GM21447 (cell line): ENCODE measurements around the gene ZNF804B.

Source experiments
- ATAC-seq: cut with Tn5 transposase; IDR thresholded peaks from one replicate; pipeline ENCODE4 v1.9.1; 2021; ENCODE audit not compliant: unreplicated experiment

Gene ZNF804B

GRCh38 chr7:88835147-88835728 is 75.7 kb downstream of the ZNF804B start:
- no peak for ATAC-seq

GRCh38 chr7:88842201-88842600 is 82.7 kb downstream of the ZNF804B start:
- no peak for ATAC-seq

GRCh38 chr7:88845091-88845490 is 85.6 kb downstream of the ZNF804B start:
- no peak for ATAC-seq

- ATAC-seq, result no peak
These were observed 91.7 kb downstream of the ZNF804B start for GRCh38 chr7:88851220-88851619.

GRCh38 chr7:88859288-88859687 is 99.8 kb downstream of the ZNF804B start:
- ATAC-seq, result no peak

- no peak for ATAC-seq
These were observed 106.9 kb downstream of the ZNF804B start for GRCh38 chr7:88866265-88866863.

- no peak for ATAC-seq
These were observed 107.7 kb downstream of the ZNF804B start for GRCh38 chr7:88867158-88867557.

- ATAC-seq, result no peak
These were observed 109.0 kb downstream of the ZNF804B start for GRCh38 chr7:88868456-88868855.

- ATAC-seq, result no peak
These were observed 121.6 kb downstream of the ZNF804B start for GRCh38 chr7:88881136-88881535.

- ATAC-seq, result no peak
These were observed 125.6 kb downstream of the ZNF804B start for GRCh38 chr7:88885131-88885530.

- ATAC-seq, result no peak
These were observed 129.2 kb downstream of the ZNF804B start for GRCh38 chr7:88888684-88889083.

- ATAC-seq, result no peak
These were observed 151.0 kb downstream of the ZNF804B start for GRCh38 chr7:88910516-88910915.

GRCh38 chr7:88912852-88913251 is 153.4 kb downstream of the ZNF804B start:
- ATAC-seq, result no peak

- ATAC-seq, result no peak
These were observed 156.1 kb downstream of the ZNF804B start for GRCh38 chr7:88915615-88916014.

- ATAC-seq, result no peak
These were observed 160.1 kb downstream of the ZNF804B start for GRCh38 chr7:88919478-88920131.

- no peak for ATAC-seq
These were observed 163.4 kb downstream of the ZNF804B start for GRCh38 chr7:88922944-88923343.

GRCh38 chr7:88928276-88928675 is 168.8 kb downstream of the ZNF804B start:
- no peak for ATAC-seq

GRCh38 chr7:88929719-88930118 is 170.2 kb downstream of the ZNF804B start:
- ATAC-seq, result no peak

- no peak for ATAC-seq
These were observed 173.8 kb downstream of the ZNF804B start for GRCh38 chr7:88933285-88933684.

- no peak for ATAC-seq
These were observed 183.5 kb downstream of the ZNF804B start for GRCh38 chr7:88942815-88943501.

GRCh38 chr7:88951826-88952225 is 192.3 kb downstream of the ZNF804B start:
- ATAC-seq, result no peak

GRCh38 chr7:88964418-88964817 is 204.9 kb downstream of the ZNF804B start:
- no peak for ATAC-seq
